ENCODE results near the gene TAF4. TPM values are rescaled to one million over a fixed set of nuclear protein-coding genes. Genes with fewer than 3 reads are reported as not detected.

Gene TAF4
- total and polyA plus RNA-seq, 2 donors (not counting 1 experiment from before 2014, with no cell fraction given): 2.6 to 3.0 TPM

DNA sequence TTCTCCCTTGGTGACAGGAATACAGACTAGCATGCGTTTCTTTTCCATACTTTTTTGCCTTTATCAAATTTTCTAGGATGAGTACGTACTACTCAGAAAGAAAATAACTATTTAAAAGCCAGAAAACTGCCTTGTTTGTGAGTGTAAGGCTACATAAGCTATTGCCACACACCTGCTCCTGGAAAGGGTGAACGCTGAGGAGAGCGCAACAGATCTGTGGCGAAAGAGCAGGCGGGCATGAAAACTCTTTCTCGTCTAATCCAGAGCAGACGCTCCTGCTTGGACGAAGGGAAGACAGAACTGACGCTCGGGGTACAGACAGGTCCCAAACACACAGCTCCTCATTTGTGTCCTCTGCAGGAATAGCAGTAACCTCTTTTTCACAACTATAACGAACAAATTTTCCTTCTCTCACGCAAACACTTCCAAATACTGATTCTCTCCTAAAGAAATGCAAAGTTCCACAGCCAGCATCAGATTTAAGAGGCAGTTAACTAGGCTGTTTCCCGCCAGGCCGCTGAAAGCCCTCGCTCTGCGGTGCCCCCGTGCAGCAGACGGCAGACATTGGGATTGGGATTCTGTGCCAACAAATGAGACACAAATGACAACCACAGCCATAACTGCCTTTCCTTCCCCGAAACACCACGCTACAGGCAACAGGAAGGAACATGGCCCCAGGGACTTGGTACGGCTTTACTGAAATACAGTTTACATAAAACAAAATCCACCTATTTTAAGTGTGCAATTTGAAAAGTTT lies 20.0 kb downstream of the TAF4 start:
- no peak overlapping the region for H3K9ac ChIP-seq (ENCODE audit: insufficient read depth, low read length)
- TF ChIP-seq EZH2 (IDR thresholded peaks at IDR 0.05; ENCODE audit: low read length, missing control alignments) (no peak), CTCF (conservative IDR thresholded peaks at IDR 0.05 in 1 of 2, IDR thresholded peaks at IDR 0.05 in 1 of 2; ENCODE audit: low read depth in 1 of 2, low read length in 2 of 2) (no peak)
- no peak overlapping the region for H3K27ac ChIP-seq (ENCODE audit: insufficient read depth, low read length)
- peaks cover 2% of the 10 kb centered on the region for H3K4me1 ChIP-seq (ENCODE audit: control insufficient read depth, extremely low read depth, insufficient read depth, low read length)
- H3K79me2 ChIP-seq (ENCODE audit: control insufficient read depth, insufficient read depth, low read length): peaks cover 8% of the 10 kb centered on the region
- no peak for DNase-seq (ENCODE audit: low read depth in 2 of 2)
- H4K20me1 ChIP-seq (ENCODE audit: control insufficient read depth, extremely low read depth, insufficient read depth, low read length): no peaks in the 10 kb centered on the region
- no peak overlapping the region for H3K4me2 ChIP-seq (ENCODE audit: extremely low read depth, insufficient read depth, low read length)
- no peak overlapping the region for H3K4me3 ChIP-seq (replicated peaks in 1 of 4; ENCODE audit: control extremely low read depth in 1 of 4, insufficient read depth in 1 of 4, low read depth in 3 of 4, low read length in 4 of 4)
- no peaks in the 10 kb centered on the region for H3K36me3 ChIP-seq (ENCODE audit: control insufficient read depth, insufficient read depth, low read length)
- no peaks in the 10 kb centered on the region for H3K9me3 ChIP-seq (ENCODE audit: control insufficient read depth, insufficient read depth, low read depth, low read length)
- no peak overlapping the region for H2AFZ ChIP-seq (ENCODE audit: low read length)
- H3K27me3 ChIP-seq (ENCODE audit: control insufficient read depth, insufficient read depth, low read length): no peaks in the 10 kb centered on the region

DNA sequence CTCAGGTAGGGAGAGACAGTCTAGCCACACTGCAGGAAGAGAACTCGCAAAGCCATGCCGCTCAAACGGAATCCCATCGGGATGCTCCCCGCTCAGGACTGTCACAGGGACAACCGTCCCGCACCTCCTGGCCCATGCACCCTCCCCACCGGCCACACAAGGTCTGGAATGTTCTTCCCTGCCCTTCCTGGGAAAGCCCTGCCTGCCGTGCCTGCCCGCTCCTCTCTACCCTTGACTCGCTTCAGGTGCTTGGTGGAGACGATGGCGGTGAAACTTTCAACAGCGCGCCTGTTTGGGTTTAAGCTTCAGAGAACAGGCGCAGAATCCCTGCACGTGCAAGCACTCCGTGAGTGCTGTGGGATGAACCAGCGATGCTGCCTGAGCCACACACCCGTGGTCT lies 20.6 kb downstream of the TAF4 start:
- no peak for DNase-seq (ENCODE audit: low read depth in 2 of 2)
- H4K20me1 ChIP-seq (ENCODE audit: control insufficient read depth, extremely low read depth, insufficient read depth, low read length): no peaks in the 10 kb centered on the region
- no peak overlapping the region for H3K9ac ChIP-seq (ENCODE audit: insufficient read depth, low read length)
- H3K36me3 ChIP-seq (ENCODE audit: control insufficient read depth, insufficient read depth, low read length): no peaks in the 10 kb centered on the region
- no peak overlapping the region for H3K4me2 ChIP-seq (ENCODE audit: extremely low read depth, insufficient read depth, low read length)
- no peaks in the 10 kb centered on the region for H3K27me3 ChIP-seq (ENCODE audit: control insufficient read depth, insufficient read depth, low read length)
- no peak overlapping the region for H3K4me3 ChIP-seq (replicated peaks in 1 of 4; ENCODE audit: control extremely low read depth in 1 of 4, insufficient read depth in 1 of 4, low read depth in 3 of 4, low read length in 4 of 4)
- H2AFZ ChIP-seq (ENCODE audit: low read length): no peak overlapping the region
- no peak overlapping the region for H3K27ac ChIP-seq (ENCODE audit: insufficient read depth, low read length)
- TF ChIP-seq EZH2 (IDR thresholded peaks at IDR 0.05; ENCODE audit: low read length, missing control alignments) (no peak), CTCF (conservative IDR thresholded peaks at IDR 0.05 in 1 of 2, IDR thresholded peaks at IDR 0.05 in 1 of 2; ENCODE audit: low read depth in 1 of 2, low read length in 2 of 2) (no peak)
- peaks cover 2% of the 10 kb centered on the region for H3K4me1 ChIP-seq (ENCODE audit: control insufficient read depth, extremely low read depth, insufficient read depth, low read length)
- peaks cover 12% of the 10 kb centered on the region for H3K79me2 ChIP-seq (ENCODE audit: control insufficient read depth, insufficient read depth, low read length)
- H3K9me3 ChIP-seq (ENCODE audit: control insufficient read depth, insufficient read depth, low read depth, low read length): no peaks in the 10 kb centered on the region

DNA sequence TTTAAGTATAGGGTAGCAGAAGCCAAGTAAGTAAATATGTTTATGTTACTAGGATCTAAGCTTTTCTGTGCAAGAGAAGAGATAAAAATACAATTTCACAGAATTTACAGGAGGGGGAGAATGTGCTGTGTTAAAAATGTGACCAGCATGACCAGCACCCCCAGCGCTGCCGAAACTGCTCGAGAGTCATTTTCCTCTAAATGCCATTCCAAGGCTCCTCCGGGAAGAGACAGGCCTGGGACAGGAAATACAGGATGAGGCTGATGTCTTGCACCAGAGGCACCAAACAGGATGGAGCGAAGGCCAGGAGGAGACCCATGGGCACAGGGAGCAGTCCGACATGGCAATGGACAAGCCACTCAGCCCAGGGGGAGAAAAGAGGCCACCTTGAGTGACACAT lies 21.1 kb downstream of the TAF4 start:
- TF ChIP-seq EZH2 (IDR thresholded peaks at IDR 0.05; ENCODE audit: low read length, missing control alignments): no peak
- no peak for TF ChIP-seq CTCF (conservative IDR thresholded peaks at IDR 0.05 in 1 of 2, IDR thresholded peaks at IDR 0.05 in 1 of 2; ENCODE audit: low read depth in 1 of 2, low read length in 2 of 2)
- Histone ChIP-seq H3K79me2 (ENCODE audit: control insufficient read depth, insufficient read depth, low read length) (peaks cover 12% of the 10 kb centered on the region), H3K4me1 (ENCODE audit: control insufficient read depth, extremely low read depth, insufficient read depth, low read length) (peaks cover 2% of the 10 kb centered on the region), H4K20me1 (ENCODE audit: control insufficient read depth, extremely low read depth, insufficient read depth, low read length) (no peaks in the 10 kb centered on the region), H3K4me2 (ENCODE audit: extremely low read depth, insufficient read depth, low read length) (no peak overlapping the region), H3K36me3 (ENCODE audit: control insufficient read depth, insufficient read depth, low read length) (no peaks in the 10 kb centered on the region), H3K27me3 (ENCODE audit: control insufficient read depth, insufficient read depth, low read length) (no peaks in the 10 kb centered on the region), H2AFZ (ENCODE audit: low read length) (no peak overlapping the region), H3K9me3 (ENCODE audit: control insufficient read depth, insufficient read depth, low read depth, low read length) (no peaks in the 10 kb centered on the region), H3K9ac (ENCODE audit: insufficient read depth, low read length) (no peak overlapping the region), H3K27ac (ENCODE audit: insufficient read depth, low read length) (no peak overlapping the region), H3K4me3 (replicated peaks in 1 of 4; ENCODE audit: control extremely low read depth in 1 of 4, insufficient read depth in 1 of 4, low read depth in 3 of 4, low read length in 4 of 4) (no peak overlapping the region)
- DNase-seq (ENCODE audit: low read depth in 2 of 2): no peak

All from fibroblast of lung (primary cell).